Keratinocyte (primary cell): ENCODE measurements around the gene DOCK11.

Experiments
- EZH2 ChIP-seq: IDR thresholded peaks from one replicate; pipeline ENCODE4 v1.6.1; 2012; ENCODE audit warnings: inconsistent platforms, mild to moderate bottlenecking, low read length, moderate library complexity
- TF ChIP-seq, protein P1 (sequence below), 3 experiments: IDR thresholded peaks in 1 of 3; conservative IDR thresholded peaks in 1 of 3; optimal IDR thresholded peaks in 1 of 3; 2 replicates in 2 of 3; 3 replicates in 1 of 3; pipeline versions ENCODE3 to v1.5.1; 2011; ENCODE audit warnings: low read length in 3 of 3, mild to moderate bottlenecking in 3 of 3, moderate library complexity in 2 of 3, control low read depth in 1 of 3, inconsistent platforms in 1 of 3; ENCODE audit not compliant: insufficient read depth in 2 of 3; ENCODE audit errors: extremely low read depth in 1 of 3

- TF ChIP-seq, protein P1, sequence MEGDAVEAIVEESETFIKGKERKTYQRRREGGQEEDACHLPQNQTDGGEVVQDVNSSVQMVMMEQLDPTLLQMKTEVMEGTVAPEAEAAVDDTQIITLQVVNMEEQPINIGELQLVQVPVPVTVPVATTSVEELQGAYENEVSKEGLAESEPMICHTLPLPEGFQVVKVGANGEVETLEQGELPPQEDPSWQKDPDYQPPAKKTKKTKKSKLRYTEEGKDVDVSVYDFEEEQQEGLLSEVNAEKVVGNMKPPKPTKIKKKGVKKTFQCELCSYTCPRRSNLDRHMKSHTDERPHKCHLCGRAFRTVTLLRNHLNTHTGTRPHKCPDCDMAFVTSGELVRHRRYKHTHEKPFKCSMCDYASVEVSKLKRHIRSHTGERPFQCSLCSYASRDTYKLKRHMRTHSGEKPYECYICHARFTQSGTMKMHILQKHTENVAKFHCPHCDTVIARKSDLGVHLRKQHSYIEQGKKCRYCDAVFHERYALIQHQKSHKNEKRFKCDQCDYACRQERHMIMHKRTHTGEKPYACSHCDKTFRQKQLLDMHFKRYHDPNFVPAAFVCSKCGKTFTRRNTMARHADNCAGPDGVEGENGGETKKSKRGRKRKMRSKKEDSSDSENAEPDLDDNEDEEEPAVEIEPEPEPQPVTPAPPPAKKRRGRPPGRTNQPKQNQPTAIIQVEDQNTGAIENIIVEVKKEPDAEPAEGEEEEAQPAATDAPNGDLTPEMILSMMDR (optimal IDR thresholded peaks at IDR 0.05 in 1 of 3, IDR thresholded peaks at IDR 0.05 in 1 of 3, conservative IDR thresholded peaks at IDR 0.05 in 1 of 3; ENCODE audit: extremely low read depth in 1 of 3, insufficient read depth in 2 of 3, low read length in 3 of 3) = no peak
- no peak for TF ChIP-seq EZH2
These were observed 79.1 kb downstream of the DOCK11 start for GRCh38 chrX:118574666-118575065.
